ENCODE results near the gene OPALIN. TPM values are rescaled to one million over a fixed set of nuclear protein-coding genes. Genes with fewer than 3 reads are reported as not detected.

Gene OPALIN
- total RNA-seq, 1 experiment from 2014 or later, result not detected

DNA sequence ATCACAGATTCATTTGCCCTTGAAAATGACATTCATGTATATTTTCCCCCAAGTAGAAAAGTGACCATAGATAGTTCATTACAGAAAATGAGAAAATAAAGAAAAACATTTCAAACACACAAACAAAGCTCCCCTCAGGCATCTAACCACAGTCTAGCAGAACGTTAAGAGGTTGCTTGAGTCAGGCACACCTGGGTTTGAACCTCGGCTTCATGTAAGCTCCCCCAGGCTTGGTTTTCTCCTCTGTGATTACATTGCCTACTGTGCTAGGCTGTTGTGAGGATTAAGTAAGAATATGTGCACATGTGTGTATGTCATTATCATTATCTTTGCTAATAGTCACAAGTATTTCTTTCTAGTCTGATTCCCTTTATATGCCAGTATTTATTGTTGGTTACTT lies 45.5 kb downstream of the OPALIN start:
- peaks cover 6% of the 10 kb centered on the region; the same call in 1 of the 2 replicates for H3K27me3 ChIP-seq (ENCODE audit: control insufficient read depth, insufficient read depth, low read length)
- no peak for DNase-seq (ENCODE audit: low read depth, low spot score)
- CTCF ChIA-PET, result no interaction called here
- no peaks in the 10 kb centered on the region for H3K9me3 ChIP-seq (ENCODE audit: control insufficient read depth, insufficient read depth, low read depth, low read length)
- no peak overlapping the region for H3K4me3 ChIP-seq (ENCODE audit: low read depth in 2 of 2, low read length in 2 of 2)
- POLR2A ChIA-PET, result no interaction called here
- BruUV-seq (replicated peaks), result no TSS peak
- no peaks in the 10 kb centered on the region for H3K36me3 ChIP-seq (ENCODE audit: control insufficient read depth, insufficient read depth, low read length)
- H3K27ac ChIP-seq (ENCODE audit: low read length), result no peak overlapping the region
- no peak for TF ChIP-seq SIN3A (IDR thresholded peaks at IDR 0.05; ENCODE audit: borderline replicate concordance, insufficient read depth, low read depth, low read length)
- TF ChIP-seq, protein P1, sequence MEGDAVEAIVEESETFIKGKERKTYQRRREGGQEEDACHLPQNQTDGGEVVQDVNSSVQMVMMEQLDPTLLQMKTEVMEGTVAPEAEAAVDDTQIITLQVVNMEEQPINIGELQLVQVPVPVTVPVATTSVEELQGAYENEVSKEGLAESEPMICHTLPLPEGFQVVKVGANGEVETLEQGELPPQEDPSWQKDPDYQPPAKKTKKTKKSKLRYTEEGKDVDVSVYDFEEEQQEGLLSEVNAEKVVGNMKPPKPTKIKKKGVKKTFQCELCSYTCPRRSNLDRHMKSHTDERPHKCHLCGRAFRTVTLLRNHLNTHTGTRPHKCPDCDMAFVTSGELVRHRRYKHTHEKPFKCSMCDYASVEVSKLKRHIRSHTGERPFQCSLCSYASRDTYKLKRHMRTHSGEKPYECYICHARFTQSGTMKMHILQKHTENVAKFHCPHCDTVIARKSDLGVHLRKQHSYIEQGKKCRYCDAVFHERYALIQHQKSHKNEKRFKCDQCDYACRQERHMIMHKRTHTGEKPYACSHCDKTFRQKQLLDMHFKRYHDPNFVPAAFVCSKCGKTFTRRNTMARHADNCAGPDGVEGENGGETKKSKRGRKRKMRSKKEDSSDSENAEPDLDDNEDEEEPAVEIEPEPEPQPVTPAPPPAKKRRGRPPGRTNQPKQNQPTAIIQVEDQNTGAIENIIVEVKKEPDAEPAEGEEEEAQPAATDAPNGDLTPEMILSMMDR (IDR thresholded peaks at IDR 0.05), result no peak
- TF ChIP-seq POLR2AphosphoS5 (IDR thresholded peaks at IDR 0.05; ENCODE audit: low read depth, low read length), result no peak
- no peak for TF ChIP-seq REST (IDR thresholded peaks at IDR 0.05; ENCODE audit: insufficient read depth in 1 of 2, low read depth in 2 of 2, low read length in 1 of 2)
- TF ChIP-seq TCF7L2 (IDR thresholded peaks at IDR 0.05; ENCODE audit: low read depth, low read length), result no peak
- intact Hi-C loops (cut with micrococcal nuclease; ENCODE audit: unreplicated experiment), result no loop called here
- in situ Hi-C loops (cut with HindIII; ENCODE audit: low pct_unique_long_range_greater_than_20kb, low sequenced_read_pairs), result no loop called here
- ATAC-seq, result no peak
- H3K4me1 ChIP-seq (ENCODE audit: control insufficient read depth, insufficient read depth, low read length), result no peaks in the 10 kb centered on the region

- no TSS peak for BruUV-seq (replicated peaks)
- POLR2A ChIA-PET, result no interaction called here
- Histone ChIP-seq H3K27ac (ENCODE audit: low read length) (no peak overlapping the region), H3K27me3 (ENCODE audit: control insufficient read depth, insufficient read depth, low read length) (peaks cover 10% of the 10 kb centered on the region), H3K4me1 (ENCODE audit: control insufficient read depth, insufficient read depth, low read length) (no peaks in the 10 kb centered on the region), H3K4me3 (ENCODE audit: low read depth in 2 of 2, low read length in 2 of 2) (no peak overlapping the region), H3K9me3 (ENCODE audit: control insufficient read depth, insufficient read depth, low read depth, low read length) (no peaks in the 10 kb centered on the region), H3K36me3 (ENCODE audit: control insufficient read depth, insufficient read depth, low read length) (no peaks in the 10 kb centered on the region)
- in situ Hi-C loops (cut with HindIII; ENCODE audit: low pct_unique_long_range_greater_than_20kb, low sequenced_read_pairs) (no loop called here), intact Hi-C loops (cut with micrococcal nuclease; ENCODE audit: unreplicated experiment) (no loop called here)
- TF ChIP-seq REST (IDR thresholded peaks at IDR 0.05; ENCODE audit: insufficient read depth in 1 of 2, low read depth in 2 of 2, low read length in 1 of 2), result no peak
- CTCF ChIA-PET, result no interaction called here
- no peak for DNase-seq (ENCODE audit: low read depth, low spot score)
- no peak for ATAC-seq
Observed at GRCh38 chr10:96311180-96311715, 47.6 kb downstream of the OPALIN start.

Data from Panc1 (cell line).